HCT116 (cell line): Measurements from ENCODE around the gene FAM219A. TPM values are rescaled to one million over a fixed set of nuclear protein-coding genes. Genes with fewer than 3 reads are reported as not detected.

Experiments
- ATAC-seq: fragments of 200-7000 bp; cut with Tn5 transposase; 2 replicates; pipeline ENCODE4 v1.9.1; 2020; ENCODE audit warnings: mild to moderate bottlenecking, moderate library complexity
- BruUV-seq: library from RNA; stranded (reverse); fragments of 400-500 nt; replicated peaks from 2 replicates; lab custom pipeline; 2021; lab: Mats Ljungman, UMichigan
- CTCF ChIA-PET: fragments of 300-600 bp; sonication (Branson Sonifier 250); formaldehyde crosslinking; loops from one replicate; lab custom pipeline; 2021; ENCODE audit warnings: antibody characterized with exemption; lab: Charles Lee
- POLR2A ChIA-PET: fragments of 300-600, 350-600 bp; sonication (Branson Sonifier 250); formaldehyde crosslinking; loops from one replicate; lab custom pipeline; 2021; ENCODE audit warnings: antibody characterized with exemption; lab: Charles Lee
- RAD21 ChIA-PET, 2 experiments: fragments of 300-600 bp; sonication (Branson Sonifier 250); formaldehyde crosslinking; loops; one replicate each; lab custom pipeline; 2023; ENCODE audit warnings: low total read pairs in 2 of 2; ENCODE audit not compliant: uncharacterized antibody in 2 of 2, unreplicated experiment in 2 of 2, low non-redundant PET in 1 of 2; lab: Charles Lee
- DNase-seq: peaks from one replicate; pipeline ENCODE4 v3.0.0-alpha.2; 2010; ENCODE audit warnings: low read depth, low spot score
- H2AFZ ChIP-seq: fragments of 200-600 bp; shearing (Covaris generic), sonication (generic); 2 replicates; pipeline ENCODE4 v1.6.1; 2017; ENCODE audit warnings: low read depth, mixed run types, mixed read lengths, antibody characterized with exemption, low read length; ENCODE audit not compliant: poor library complexity, severe bottlenecking
- H3K27ac ChIP-seq: 2 replicates; pipeline ENCODE4 v1.5.1; 2012; ENCODE audit warnings: low read depth, low read length
- H3K27me3 ChIP-seq: fragments of 200-600 bp; sonication (generic); 2 replicates; pipeline ENCODE4 v1.6.1; 2016; ENCODE audit warnings: mixed run types, low read length, mixed read lengths; ENCODE audit not compliant: insufficient read depth
- H3K36me3 ChIP-seq, 2 experiments: fragments of 200-500 bp in 1 of 2; fragments of 200-600 bp in 1 of 2; sonication (Bioruptor generic) in 1 of 2; sonication (generic) in 1 of 2; 2 replicates each; pipeline versions ENCODE4 v1.5.1 to v1.6.1; 2014 to 2016; ENCODE audit warnings: low read length in 2 of 2, inconsistent platforms in 1 of 2, mixed read lengths in 1 of 2, mixed run types in 1 of 2; ENCODE audit not compliant: insufficient read depth in 2 of 2, control insufficient read depth in 1 of 2
- H3K4me1 ChIP-seq, 2 experiments: fragments of 200-600 bp in 1 of 2; sonication (generic) in 1 of 2; 2 replicates each; pipeline versions ENCODE4 v1.5.1 to v1.6.1; 2012 to 2017; ENCODE audit warnings: low read length in 2 of 2, inconsistent platforms in 1 of 2, mild to moderate bottlenecking in 1 of 2, mixed read lengths in 1 of 2, mixed run types in 1 of 2, moderate library complexity in 1 of 2; ENCODE audit not compliant: insufficient read depth in 2 of 2, control insufficient read depth in 1 of 2
- H3K4me2 ChIP-seq: fragments of 200-600 bp; sonication (generic); 2 replicates; pipeline ENCODE4 v1.6.1; 2017; ENCODE audit warnings: mixed run types, low read length, mixed read lengths
- H3K4me3 ChIP-seq, 2 experiments: fragments of 200-600 bp in 1 of 2; sonication (generic) in 1 of 2; replicated peaks in 1 of 2; 2 replicates each; pipeline ENCODE4 v1.5.1; 2011 to 2016; ENCODE audit warnings: low read length in 2 of 2, control low read depth in 1 of 2, low read depth in 1 of 2, mild to moderate bottlenecking in 1 of 2, mixed read lengths in 1 of 2, mixed run types in 1 of 2
- H3K79me2 ChIP-seq: fragments of 200-600 bp; sonication (generic); 2 replicates; pipeline ENCODE4 v1.6.1; 2017; ENCODE audit warnings: mild to moderate bottlenecking, mixed run types, low read length, moderate library complexity, mixed read lengths; ENCODE audit not compliant: insufficient read depth
- H3K9ac ChIP-seq: fragments of 200-600 bp; sonication (generic); 2 replicates; pipeline ENCODE4 v1.6.1; 2016; ENCODE audit warnings: low read length, mixed read lengths
- H3K9me2 ChIP-seq: fragments of 200-600 bp; sonication (generic), shearing (Covaris generic); 2 replicates; pipeline ENCODE4 v1.6.1; 2017; ENCODE audit warnings: mixed run types, mild to moderate bottlenecking, moderate library complexity; ENCODE audit not compliant: insufficient read depth
- H3K9me3 ChIP-seq, 2 experiments: fragments of 200-500 bp in 1 of 2; fragments of 200-600 bp in 1 of 2; sonication (Bioruptor generic) in 1 of 2; sonication (generic) in 1 of 2; 2 replicates each; pipeline ENCODE4 v1.6.1; 2014 to 2017; ENCODE audit warnings: low read length in 2 of 2, mixed read lengths in 2 of 2, inconsistent platforms in 1 of 2, low read depth in 1 of 2, mild to moderate bottlenecking in 1 of 2, mixed run types in 1 of 2, moderate library complexity in 1 of 2; ENCODE audit not compliant: control insufficient read depth in 1 of 2, insufficient read depth in 1 of 2
- H4K20me1 ChIP-seq: fragments of 200-600 bp; sonication (generic), shearing (Covaris generic); 2 replicates; pipeline ENCODE4 v1.6.1; 2017; ENCODE audit warnings: mixed run types, mild to moderate bottlenecking, moderate library complexity; ENCODE audit not compliant: insufficient read depth
- CBX3 ChIP-seq: IDR thresholded peaks from 2 replicates; pipeline ENCODE4 v1.6.1; 2012; ENCODE audit warnings: low read depth
- CEBPB ChIP-seq: IDR thresholded peaks from 2 replicates; pipeline ENCODE4 v1.6.1; 2012; ENCODE audit warnings: low read depth
- EGR1 ChIP-seq: IDR thresholded peaks from 2 replicates; pipeline ENCODE4 v1.6.1; 2012; ENCODE audit warnings: low read depth
- EZH2 ChIP-seq: fragments of 200-600 bp; sonication (generic); IDR thresholded peaks from 2 replicates; pipeline ENCODE4 v1.6.1; 2017; ENCODE audit warnings: antibody characterized with exemption, mixed run types
- EZH2phosphoT487 ChIP-seq: fragments of 200-600 bp; IDR thresholded peaks from 2 replicates; pipeline ENCODE4 v1.6.1; 2018; ENCODE audit warnings: antibody characterized with exemption, borderline replicate concordance
- FOSL1 ChIP-seq: IDR thresholded peaks from 2 replicates; pipeline ENCODE4 v1.6.1; 2012; ENCODE audit warnings: low read depth
- JUND ChIP-seq: IDR thresholded peaks from 2 replicates; pipeline ENCODE4 v1.6.1; 2012
- RAD21 ChIP-seq: IDR thresholded peaks from 2 replicates; pipeline ENCODE4 v1.6.1; 2012; ENCODE audit warnings: low read depth, mild to moderate bottlenecking
- SIN3A ChIP-seq: IDR thresholded peaks from 2 replicates; pipeline ENCODE4 v1.6.1; 2012; ENCODE audit warnings: low read depth
- SP1 ChIP-seq: IDR thresholded peaks from 2 replicates; pipeline ENCODE4 v1.6.1; 2012; ENCODE audit warnings: low read depth
- SRF ChIP-seq: IDR thresholded peaks from 2 replicates; pipeline ENCODE4 v1.6.1; 2012; ENCODE audit warnings: low read depth
- TCF7L2 ChIP-seq: IDR thresholded peaks from 2 replicates; pipeline ENCODE4 v1.7.0; 2011; ENCODE audit warnings: borderline replicate concordance, inconsistent platforms; ENCODE audit not compliant: insufficient read depth, insufficient read length; ENCODE audit errors: extremely low read depth
- ZFX ChIP-seq: fragments of 450-650 bp; IDR thresholded peaks from 2 replicates; pipeline ENCODE4 v1.6.1; 2017
- intact Hi-C: fragments of 100-400 bp; cut with micrococcal nuclease; formaldehyde crosslinking; loops from 2 replicates; pipeline ENCODE4 v1.10.0; 2022
- total RNA-seq: library from RNA; stranded (reverse); gene quantifications from one replicate; pipeline ENCODE4 v1.2.1, GENCODE V29; 2021; ENCODE audit not compliant: unreplicated experiment
- TF ChIP-seq, protein P1 (sequence below): IDR thresholded peaks from 2 replicates; pipeline ENCODE4 v1.6.1; 2012
- TF ChIP-seq, protein P2 (sequence below): IDR thresholded peaks from 2 replicates; pipeline ENCODE4 v1.6.1; 2011; ENCODE audit warnings: mild to moderate bottlenecking, low read length, moderate library complexity; ENCODE audit not compliant: insufficient replicate concordance; ENCODE audit errors: extremely low read depth
- TF ChIP-seq, protein P3 (sequence below): IDR thresholded peaks from 2 replicates; pipeline ENCODE4 v1.6.1; 2012
- TF ChIP-seq, protein P4 (sequence below): IDR thresholded peaks from 2 replicates; pipeline ENCODE4 v1.6.1; 2012; ENCODE audit warnings: low read depth

The FAM219A gene
- total RNA-seq, 1 experiment from 2014 or later, result 13.4 TPM

DNA sequence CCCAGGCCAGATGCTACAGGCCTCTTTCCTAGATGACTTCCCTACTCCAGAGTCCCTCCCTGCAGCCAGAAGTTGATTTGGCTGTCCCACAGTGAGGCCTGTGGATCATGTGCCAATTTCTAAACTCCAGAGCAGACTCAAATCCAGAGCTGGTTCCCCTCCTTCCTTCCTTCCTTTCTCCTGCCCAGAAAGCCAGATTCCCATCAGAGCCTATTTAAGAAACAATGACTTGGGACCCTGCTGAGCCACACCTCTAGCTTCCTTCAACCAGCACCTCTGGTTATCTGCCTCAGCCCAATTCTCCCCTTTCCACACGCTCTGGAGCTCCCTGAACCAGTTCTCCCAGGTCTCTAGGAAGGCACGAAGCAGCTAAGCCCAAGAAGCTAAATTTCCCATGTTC lies 7.2 kb downstream of the FAM219A start:
- Histone ChIP-seq H3K4me1 (peaks cover 4 to 21% of the 10 kb centered on the region in 2 experiments; a peak in 2 of 4 replicates), H3K9me3 (no peaks in the 10 kb centered on the region), H4K20me1 (no peaks in the 10 kb centered on the region), H3K27me3 (no peaks in the 10 kb centered on the region), H3K9ac (no peak overlapping the region), H3K36me3 (no peaks in the 10 kb centered on the region), H3K4me3 (no peak overlapping the region)
- no TSS peak for BruUV-seq
- CTCF ChIA-PET, result no interaction called here
- intact Hi-C loops, result loop anchor here (10.0 kb wide), 1 partner anchor 406 kb away; the partner anchor contains the start of gene UBAP2
- ATAC-seq, result no peak
- no peak for DNase-seq
- TF ChIP-seq CEBPB (no peak), CBX3 (no peak), TCF7L2 (no peak), EGR1 (no peak), RAD21 (no peak), ZFX (no peak), SIN3A (no peak), SP1 (no peak), SRF (no peak), EZH2 (no peak), EZH2phosphoT487 (no peak), FOSL1 (no peak), JUND (no peak)
- TF ChIP-seq, protein P1, sequence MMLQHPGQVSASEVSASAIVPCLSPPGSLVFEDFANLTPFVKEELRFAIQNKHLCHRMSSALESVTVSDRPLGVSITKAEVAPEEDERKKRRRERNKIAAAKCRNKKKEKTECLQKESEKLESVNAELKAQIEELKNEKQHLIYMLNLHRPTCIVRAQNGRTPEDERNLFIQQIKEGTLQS, result no peak
- TF ChIP-seq, protein P2, sequence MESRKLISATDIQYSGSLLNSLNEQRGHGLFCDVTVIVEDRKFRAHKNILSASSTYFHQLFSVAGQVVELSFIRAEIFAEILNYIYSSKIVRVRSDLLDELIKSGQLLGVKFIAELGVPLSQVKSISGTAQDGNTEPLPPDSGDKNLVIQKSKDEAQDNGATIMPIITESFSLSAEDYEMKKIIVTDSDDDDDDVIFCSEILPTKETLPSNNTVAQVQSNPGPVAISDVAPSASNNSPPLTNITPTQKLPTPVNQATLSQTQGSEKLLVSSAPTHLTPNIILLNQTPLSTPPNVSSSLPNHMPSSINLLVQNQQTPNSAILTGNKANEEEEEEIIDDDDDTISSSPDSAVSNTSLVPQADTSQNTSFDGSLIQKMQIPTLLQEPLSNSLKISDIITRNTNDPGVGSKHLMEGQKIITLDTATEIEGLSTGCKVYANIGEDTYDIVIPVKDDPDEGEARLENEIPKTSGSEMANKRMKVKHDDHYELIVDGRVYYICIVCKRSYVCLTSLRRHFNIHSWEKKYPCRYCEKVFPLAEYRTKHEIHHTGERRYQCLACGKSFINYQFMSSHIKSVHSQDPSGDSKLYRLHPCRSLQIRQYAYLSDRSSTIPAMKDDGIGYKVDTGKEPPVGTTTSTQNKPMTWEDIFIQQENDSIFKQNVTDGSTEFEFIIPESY, result no peak
- TF ChIP-seq, protein P3, sequence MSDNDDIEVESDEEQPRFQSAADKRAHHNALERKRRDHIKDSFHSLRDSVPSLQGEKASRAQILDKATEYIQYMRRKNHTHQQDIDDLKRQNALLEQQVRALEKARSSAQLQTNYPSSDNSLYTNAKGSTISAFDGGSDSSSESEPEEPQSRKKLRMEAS, result no peak
- TF ChIP-seq, protein P4, sequence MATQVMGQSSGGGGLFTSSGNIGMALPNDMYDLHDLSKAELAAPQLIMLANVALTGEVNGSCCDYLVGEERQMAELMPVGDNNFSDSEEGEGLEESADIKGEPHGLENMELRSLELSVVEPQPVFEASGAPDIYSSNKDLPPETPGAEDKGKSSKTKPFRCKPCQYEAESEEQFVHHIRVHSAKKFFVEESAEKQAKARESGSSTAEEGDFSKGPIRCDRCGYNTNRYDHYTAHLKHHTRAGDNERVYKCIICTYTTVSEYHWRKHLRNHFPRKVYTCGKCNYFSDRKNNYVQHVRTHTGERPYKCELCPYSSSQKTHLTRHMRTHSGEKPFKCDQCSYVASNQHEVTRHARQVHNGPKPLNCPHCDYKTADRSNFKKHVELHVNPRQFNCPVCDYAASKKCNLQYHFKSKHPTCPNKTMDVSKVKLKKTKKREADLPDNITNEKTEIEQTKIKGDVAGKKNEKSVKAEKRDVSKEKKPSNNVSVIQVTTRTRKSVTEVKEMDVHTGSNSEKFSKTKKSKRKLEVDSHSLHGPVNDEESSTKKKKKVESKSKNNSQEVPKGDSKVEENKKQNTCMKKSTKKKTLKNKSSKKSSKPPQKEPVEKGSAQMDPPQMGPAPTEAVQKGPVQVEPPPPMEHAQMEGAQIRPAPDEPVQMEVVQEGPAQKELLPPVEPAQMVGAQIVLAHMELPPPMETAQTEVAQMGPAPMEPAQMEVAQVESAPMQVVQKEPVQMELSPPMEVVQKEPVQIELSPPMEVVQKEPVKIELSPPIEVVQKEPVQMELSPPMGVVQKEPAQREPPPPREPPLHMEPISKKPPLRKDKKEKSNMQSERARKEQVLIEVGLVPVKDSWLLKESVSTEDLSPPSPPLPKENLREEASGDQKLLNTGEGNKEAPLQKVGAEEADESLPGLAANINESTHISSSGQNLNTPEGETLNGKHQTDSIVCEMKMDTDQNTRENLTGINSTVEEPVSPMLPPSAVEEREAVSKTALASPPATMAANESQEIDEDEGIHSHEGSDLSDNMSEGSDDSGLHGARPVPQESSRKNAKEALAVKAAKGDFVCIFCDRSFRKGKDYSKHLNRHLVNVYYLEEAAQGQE, result no peak
- TF ChIP-seq, all 23 proteins: peak for 0
- POLR2A ChIA-PET, result no interaction called here
- H2AFZ ChIP-seq, result no peak overlapping the region
- RAD21 ChIA-PET, result no interaction called here
- peaks cover 9% of the 10 kb centered on the region for H3K79me2 ChIP-seq
- H3K27ac ChIP-seq, result no peak overlapping the region
- H3K9me2 ChIP-seq, result no peaks in the 10 kb centered on the region
- no peak overlapping the region for H3K4me2 ChIP-seq
